Measurements from ENCODE around the gene SARDH.
A peak's percentile ranks its signal among the peaks of the same experiment; 100 is the strongest.

SARDH gene

DNA sequence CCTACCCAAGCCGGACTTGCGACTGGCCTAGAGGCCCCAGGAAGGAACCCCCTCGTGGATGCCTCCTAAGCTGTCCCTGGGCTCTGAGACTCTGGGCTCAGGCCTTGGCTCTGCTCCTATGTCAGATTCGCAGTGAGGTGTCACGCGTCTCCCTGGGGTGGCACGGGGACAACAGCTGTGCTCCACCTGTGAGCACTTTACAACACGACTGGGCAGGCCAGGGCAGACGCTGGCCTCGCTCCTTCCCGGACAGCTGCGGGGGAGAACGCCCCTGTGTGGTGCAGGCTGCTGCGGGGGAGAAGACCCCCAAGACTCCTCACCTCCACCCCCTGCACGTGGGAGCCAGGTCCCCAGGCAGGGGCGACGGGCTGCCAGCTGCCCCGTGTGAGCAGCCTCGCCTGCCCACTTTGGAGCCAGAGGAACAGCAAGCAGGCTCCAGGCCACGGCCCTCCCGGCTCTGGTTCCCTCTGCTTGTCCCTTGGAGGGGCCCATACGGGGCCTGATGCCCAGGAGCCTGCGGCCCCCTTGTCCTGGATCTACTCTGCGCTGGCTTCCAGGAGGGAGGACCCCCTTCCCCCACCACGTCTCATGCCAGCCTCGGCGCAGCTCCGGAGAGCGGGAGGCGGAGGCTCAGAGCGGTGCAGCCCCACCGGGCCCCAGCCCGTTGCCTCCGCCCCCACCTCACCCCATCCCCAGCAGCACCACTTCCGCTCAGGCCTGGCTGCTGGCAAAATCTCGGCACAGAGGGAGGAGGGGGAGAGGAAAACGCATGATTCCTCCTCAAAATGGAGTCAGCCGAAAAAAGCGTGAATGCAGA, 36.0 kb downstream of the SARDH start:
- peak in 3 of 4 experiments; percentile 8 to 33 (median 24) for DNase-seq

DNA sequence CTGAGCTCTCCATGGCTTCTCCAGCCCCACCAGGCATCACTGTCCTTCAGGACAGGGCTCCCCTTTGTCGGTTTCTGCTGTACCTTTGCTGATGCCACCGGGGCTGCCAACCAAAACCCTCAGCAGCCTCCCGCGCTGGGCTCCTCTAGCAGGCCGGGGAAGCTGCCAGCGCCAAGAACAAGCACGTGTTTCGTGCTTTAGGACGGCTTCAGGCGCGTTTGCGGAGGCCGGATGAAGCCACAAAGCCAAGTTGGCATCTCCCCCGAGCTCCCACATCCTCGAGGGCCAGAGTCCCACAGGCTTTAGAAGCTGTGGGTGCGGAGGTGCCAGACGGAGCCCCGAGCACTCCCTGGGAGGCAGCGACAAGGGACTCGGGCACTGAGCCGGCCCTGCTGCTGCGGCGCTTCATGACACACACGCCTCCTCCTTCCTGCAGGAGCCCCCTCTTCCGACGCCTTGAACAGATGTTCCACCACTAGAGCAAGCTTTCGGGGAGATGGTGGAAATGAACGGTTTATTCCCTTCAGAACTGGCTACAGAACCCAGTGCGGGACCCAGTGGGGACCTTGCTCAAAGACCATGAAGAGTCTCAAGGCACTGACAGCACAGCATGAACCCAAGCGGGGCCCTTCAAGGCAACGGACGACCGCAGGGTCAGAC, 36.7 kb downstream of the SARDH start:
- DNase-seq: no peak

DNA sequence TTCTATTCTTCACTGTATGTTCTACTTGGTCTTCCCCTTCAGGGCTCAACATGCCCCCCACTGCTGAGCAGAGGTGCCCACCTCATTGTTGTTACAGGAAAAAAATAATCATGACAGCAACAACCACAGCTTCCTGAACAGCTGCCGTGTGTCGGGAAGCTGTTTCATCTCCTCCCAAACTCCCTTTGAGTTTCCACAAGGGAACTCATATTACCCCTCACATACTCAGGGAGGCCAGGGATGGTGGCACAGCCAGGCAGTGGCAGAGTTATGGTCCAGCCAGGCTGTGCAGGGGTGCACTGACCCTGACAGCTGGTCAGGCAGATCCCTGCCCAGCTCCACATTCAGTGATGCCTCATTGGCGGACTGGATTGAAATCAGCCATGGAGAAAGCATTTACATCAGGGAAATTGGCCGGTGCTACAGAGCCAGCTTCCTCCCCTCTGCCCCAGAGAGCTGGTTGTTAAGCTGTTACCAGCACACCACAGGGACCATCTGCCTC, 37.3 kb downstream of the SARDH start:
- no peak for DNase-seq

DNA sequence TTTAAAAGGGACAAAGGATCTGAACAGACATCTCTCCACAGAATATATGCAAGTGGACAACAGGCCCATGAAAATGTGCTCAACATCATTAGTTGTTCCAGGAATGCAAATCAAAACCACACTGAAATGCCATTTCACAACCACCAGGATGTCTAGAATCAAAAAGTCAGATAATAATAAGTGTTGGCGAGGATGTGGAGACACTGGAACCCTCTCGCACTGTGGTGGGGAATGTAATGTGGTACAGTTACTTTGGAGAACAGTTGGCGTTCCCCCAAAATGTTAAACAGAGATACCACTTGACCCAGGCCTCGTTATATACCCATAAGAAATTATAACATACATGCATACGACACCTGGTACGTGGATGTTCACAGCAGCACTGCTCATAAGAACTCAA, 38.6 kb downstream of the SARDH start:
- no peak for DNase-seq

DNA sequence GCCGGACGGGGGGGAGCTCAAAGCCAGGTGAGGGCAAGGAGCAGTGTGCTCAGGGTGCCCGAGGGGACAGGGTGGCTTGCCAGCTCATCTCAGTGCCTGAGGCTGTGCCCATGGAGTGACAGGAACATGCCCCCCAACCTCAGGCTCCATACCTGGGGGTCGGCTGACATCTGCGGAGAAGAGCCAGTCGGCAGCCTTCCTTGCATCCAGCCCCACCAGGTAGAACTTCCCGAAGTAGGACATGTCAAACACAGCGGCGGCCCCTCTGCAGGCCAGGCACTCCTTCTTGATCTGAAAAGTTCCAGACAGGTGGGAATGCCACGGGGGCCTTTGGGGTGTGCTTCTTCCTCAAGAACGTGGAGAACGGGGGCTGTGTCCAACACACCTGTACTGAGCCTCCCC, 42.1 kb downstream of the SARDH start:
- DNase-seq: no peak

DNA sequence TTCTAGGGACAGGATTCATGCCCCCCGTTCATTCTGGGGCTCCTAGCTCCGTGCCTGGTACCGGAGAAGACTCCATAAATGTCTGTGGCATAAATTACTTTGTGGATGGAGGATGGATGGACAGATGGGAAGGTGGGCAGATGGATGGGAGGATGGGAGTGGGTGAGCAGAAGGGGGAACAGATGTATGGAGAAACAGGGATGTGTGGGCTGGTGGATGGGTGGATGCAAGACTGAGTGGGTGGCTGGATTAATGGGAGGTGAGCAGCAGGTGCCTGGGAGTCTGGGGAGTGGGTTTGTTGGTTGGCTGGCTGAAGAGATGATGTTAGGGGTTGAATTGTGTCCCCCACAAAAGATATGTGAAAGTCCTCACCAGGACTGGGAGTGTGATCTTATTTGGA, 43.5 kb downstream of the SARDH start:
- no peak for DNase-seq

DNA sequence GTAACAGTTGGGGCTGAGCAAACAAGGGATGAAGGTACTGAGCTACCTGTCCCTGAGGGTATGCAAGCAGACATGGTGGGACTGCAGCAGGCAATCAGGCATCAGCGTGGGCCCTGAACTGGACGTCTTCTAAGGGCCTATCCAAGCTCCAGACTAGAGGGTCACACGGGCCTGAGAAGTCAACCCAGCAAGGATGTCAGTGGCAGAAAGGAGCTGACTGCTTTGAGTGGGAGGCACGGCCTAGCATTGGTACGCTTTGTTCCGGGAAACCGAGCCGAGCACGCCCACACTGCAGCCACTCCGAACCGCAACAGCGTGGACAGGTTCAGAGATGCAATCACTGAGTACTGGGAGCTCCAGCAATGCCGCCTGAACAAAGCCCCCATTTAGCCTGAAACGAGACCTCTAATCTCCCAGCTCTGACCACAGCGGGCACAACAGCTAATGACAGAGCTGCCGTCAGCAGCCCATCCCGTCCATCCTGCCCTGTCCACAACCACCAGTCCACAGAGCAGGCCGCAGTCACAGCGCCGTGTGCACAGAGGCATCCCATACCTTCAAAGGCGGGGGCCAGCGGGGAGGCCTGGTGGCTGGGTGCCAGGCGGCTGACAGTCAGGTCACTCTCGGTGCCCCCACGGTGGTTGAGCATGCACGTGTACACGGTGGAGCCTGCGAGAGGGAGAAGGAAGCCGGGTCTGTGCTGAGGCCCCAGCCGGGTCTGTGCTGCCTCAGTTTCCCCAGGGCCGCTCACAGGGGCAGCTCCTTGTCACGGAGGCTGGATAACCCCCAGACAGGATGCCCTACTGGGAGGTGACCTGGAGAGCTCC, 44.2 kb downstream of the SARDH start:
- DNase-seq: no peak

DNA sequence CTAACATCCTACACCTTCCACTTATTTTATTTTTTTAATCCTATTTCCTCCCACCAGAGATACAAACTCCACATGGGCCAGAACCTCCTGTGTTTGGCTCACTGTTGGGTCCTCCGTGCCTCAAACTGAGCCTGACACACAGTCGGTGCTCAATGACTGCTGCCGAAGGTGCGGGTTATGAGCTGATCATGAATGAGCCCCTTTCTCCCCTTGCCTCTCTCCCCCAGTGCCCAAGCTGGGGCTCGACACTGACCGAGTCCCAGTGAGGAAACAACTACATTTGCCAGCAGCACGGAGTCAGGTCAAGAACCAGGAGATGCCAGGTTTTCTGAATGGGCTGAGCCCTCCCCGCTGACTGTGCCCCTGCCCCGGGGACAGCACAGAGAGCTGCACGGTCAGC, 45.0 kb downstream of the SARDH start:
- DNase-seq: no peak

DNA sequence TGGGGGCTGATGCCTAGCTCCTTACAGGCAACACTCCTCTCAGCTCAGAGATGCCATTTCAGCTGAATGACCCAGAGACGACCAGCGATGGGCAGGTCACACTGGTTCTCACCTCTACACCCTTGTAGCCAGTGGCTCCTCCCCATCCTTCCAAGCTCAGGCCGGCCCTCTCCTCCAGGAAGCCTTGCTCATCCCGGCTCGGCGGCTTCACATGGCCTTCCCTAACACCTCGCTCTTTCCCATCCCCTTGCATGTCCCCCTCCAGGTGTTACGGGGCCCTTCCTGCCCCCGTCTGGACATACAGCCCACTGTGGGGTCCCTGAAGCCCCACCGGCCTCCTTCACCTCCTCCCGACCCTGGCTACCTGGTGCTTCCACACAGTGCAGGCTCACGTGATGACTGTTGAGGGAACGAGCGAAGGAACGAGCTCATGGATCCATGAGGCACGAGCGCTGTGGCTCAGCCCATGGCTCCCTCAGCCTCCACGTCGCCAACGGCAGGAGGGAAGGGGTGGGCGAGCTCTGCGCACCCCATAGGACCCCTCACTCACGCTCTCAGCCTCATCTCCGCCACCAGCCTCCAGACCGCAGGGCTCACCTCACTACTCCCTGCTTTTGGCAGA, 45.7 kb downstream of the SARDH start:
- DNase-seq: no peak

DNA sequence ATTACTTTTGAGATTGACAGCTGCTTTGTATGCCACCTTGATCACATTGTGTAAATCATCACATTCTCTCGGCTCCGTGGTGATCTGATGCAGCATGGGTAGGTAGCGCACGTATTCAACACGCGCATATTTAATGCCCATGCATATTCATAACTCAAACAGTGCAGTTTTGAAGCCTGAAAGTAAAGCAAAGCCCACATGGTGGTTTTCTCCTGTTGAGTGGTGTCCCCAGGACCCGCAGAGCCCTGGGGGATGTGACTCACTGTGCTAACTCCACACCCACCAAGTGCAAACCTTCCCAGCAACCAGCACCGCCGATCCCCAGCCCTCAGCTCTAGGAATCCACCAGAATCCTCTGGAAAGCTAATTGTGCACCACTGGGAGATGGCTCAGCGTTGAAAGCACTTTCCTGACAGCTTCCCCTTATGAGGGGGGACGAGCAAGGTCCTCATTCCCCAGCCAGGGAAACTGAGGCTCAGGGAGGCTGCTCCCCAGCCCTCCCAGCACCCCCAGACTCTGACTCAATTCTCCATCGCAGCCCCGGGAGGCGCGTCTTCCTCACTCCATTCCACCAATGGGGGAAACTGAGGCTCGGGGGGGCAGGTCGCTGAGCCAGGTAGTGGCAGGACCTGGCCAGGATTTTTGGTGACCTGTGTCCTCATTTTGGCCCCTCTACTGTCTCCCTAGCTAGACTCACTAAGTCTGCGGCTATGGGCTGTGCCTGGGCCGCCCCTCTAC, 46.4 kb downstream of the SARDH start:
- DNase-seq: no peak

DNA sequence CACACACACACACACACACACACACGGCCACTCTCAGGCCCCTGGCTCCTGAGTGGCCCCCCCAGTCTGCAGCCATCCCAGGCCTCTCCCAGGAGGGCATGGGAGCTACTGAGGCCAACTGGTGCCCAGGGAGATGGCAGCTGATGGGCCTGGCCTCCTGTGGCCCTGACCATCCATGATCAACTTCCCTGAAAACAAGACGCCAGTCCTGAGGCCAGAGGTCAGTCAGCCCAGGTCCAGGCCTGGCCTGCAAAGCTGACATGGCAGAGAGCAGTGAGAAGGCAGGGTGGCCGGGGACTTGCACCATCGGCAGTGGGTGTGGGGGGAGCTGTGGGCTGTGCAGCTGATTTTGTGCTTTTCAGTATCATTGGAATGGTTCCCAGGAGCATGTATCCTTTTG, 47.0 kb downstream of the SARDH start:
- DNase-seq: no peak

DNA sequence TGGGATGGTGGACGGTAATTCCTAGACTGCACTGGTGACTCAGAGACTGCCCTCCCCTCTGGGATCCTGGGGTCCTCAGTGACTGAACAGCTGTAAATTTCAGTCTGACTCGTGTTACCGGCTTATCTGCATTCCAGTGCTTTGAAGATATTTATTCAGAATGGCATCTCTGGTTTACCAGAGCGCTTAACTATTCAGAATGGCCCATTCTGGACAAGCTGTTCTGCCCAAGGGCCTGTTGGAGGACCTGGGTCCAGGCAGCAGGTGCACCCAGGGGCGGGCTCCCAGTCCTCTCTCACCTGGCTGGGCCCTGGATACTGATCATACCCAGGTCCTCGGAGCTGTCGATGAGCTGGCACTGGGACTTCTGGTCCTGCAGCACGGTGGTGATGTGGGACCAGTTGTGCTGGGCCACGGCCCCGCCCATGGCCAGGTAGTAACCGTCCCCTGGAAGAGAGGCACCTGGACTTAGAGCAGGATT, 48.0 kb downstream of the SARDH start:
- DNase-seq: no peak

DNA sequence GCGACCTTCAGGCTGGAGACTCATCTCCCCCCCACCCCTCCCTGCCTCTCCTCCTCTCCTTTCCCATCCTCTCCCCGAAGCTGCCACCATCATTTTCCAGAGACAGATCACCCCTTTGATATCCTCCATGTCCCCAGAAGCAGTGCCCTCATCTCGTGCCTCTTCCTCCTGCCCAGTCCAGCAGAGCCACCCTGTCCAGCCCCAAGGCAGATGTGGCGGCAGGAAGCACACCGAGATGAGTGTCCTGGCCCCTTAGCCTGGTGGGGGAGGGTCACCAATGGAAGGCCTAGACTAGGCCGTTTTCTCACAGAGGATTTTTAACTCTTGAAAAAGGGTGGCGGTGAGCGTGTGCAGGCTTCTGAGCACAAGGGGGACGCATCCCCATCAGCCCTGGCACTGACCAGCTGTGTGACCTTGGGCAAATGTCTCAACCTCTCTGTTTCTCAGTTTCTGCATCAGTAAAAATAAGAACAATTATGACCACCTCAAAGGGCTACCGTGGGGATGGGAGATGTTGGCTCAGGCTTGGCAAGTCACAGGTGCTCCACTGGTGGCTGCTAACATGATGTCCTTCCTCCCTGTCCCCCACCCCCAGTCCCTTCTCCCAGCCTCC, 48.9 kb downstream of the SARDH start:
- DNase-seq: no peak

DNA sequence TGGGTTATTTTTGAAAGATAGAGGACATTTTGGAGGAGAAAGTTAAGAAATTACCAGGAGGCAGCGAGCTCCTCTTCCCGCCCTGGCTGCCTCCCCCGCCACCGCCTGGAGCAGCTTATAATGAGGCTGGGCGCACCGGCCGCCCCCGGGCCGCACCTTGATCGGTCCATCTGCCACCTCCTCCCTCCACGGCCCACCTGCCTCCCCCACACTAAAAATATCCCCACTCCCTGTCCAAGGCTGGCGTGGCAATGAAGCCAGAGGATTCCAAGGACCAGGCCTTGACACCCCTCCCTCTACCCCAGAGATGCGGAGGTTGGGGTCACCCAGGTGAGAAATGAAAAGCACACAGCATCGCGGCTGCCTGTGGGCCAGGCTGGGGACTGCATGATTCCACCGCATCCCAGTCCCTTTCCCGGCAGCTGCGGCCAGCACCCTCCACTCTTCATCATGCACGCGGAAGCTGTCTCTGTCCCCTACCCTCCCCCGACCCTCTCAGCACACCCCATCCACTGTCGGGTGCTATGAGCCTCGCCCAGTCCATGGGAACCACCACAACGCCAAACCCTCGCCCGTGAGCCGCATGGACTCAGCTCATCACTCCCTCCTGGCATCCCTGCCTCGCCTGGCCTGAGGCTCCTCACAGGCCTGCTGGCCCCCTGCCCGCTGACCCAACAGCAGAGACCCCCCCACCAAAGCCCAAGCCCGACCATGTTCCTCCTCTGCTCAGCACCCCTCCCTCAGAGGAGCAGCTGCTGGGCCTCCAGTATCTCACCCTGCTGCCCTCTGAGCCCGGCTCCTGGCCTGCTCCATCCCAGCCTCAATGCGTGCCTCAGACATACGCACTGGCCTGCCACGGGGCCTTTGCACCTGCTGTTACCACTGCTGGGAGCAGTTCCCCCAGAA, 50.0 kb downstream of the SARDH start:
- DNase-seq: no peak

DNA sequence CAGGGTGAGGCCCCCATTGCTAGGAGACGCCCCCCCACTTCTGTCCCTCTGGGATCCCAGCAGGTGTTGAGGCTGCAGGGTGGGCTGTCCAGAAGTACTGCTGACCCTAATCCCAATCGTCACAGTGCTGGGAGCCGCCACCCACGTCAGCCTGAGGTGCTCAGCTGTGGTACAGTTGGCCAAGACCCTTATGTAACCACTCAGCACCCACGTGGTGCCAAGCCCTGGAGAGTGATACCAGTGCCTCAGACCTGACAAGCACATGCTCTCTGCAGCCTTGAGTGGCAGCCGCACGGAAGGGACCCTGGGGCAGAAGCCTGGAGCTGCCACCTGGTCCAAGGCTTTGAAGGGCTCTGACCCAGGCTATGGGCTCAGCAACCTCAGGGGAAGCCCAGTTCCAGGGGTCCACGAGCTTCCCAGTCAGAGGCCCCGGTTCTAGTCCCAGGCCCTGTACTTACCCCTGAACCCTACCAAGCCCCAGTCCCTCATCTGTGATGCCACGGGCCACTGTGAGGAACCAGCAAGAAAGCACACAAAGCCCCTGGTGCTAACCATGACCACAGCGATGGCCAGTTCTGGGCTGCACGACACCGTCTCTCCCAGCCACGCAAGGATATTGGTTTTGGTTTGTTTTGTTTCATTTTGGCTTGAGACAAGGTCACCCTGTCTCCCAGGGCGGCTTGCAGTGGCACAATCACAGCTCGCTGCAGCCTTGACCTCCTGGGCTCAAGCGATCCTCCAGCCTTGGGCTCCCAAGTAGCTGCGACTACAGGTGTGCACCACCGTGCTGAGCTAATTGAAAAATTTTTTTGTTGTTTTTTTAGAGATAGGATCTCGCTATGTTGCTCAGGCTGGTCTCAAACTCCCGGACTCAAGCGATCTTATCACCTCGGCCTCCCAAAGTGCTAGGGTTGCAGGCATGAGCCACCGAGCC, 51.2 kb downstream of the SARDH start:
- no peak for DNase-seq

DNA sequence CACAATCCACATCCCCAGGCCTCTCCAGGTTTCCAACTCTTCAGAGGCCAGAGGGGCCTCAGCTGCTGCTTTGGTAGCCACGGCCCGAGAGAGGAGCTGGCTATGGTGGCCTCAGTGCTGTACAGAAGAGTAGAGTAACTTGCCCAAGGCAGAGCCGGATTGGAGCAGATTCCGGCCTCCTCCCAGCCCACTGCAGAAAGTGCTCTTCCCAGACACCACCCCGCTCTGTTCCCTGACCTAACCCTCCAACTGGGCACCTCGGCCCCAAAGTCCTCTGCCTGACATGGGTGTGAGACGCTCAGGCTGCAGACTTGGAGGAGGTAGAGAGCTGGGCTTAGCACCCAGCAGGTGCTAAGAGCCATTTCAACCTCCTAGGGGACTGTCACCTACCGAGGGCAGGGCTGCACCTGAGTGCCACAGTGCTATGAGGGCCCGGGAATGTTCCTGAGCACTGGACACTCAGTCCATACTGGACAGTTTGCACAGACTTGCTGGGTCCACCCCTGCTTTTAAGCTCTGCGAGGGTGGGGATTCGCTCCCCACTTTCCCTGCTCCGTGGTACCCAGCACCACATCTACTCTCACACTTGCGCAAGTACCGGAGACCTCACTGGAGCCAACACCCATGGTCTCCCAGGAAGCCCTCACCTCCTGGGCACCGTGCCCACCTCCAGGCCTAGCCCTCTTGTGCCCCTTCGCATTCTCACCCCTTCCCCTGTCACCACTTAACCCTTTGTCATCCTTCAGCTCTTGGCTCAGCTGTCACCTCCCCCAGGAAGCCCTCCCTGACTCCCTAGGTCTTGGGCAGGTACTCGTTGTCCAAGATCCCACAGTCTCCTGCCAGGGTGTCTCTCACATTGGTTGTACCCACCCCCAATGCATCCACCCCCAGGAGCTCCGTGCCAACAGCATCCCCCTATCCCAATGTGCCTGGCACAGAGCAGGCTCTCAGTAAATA, 52.2 kb downstream of the SARDH start:
- DNase-seq: no peak

DNA sequence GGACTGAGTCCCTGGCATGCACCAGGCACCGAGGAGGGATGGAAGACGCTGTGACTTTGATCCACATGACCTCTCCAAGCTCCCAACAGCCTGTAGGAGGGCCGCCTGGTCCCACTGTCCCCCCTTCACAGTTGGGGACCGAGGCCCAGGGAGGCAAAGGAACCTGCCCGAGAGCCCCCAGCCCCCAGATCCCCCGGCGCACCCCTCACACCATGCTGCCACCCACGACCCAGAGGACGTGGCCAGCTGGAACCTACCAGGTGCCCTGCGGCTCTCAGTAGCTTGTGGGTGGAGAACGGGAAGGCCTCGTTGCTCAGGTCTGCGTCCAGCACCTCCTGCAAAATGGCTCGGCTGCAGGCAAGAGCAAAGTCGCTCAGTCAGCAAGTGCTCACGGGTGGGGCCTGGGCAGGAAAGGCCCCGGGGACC, 53.2 kb downstream of the SARDH start:
- no peak for DNase-seq
